ENCODE results near the gene TFDP2. TPM values are rescaled to one million over a fixed set of nuclear protein-coding genes. Genes with fewer than 3 reads are reported as not detected.

TFDP2 gene
- total RNA-seq, 4 donors from 2014 or later: 38.0 to 95.4 (median 65.4) TPM

- TF ChIP-seq POLR2A (IDR thresholded peaks at IDR 0.05) (no peak), CTCF (IDR thresholded peaks at IDR 0.05) (no peak)
- Histone ChIP-seq H3K36me3 (no peaks in the 10 kb centered on the region), H3K4me3 (no peak overlapping the region), H3K4me1 (peaks cover 0 to 26% (median 3%) of the 10 kb centered on the region in 4 donors), H3K27me3 (no peaks in the 10 kb centered on the region), H3K27ac (peak overlapping the region in 2 of 4 donors; percentile 10 to 70), H3K9me3 (no peaks in the 10 kb centered on the region)
- no peak for DNase-seq
Measured at GRCh38 chr3:141938011-141938500, 211.3 kb downstream of the TFDP2 start.

- peaks cover 0 to 12% (median 0%) of the 10 kb centered on the region in 4 donors for H3K4me1 ChIP-seq
- no peaks in the 10 kb centered on the region for H3K9me3 ChIP-seq
- H3K27ac ChIP-seq: no peak overlapping the region
- H3K36me3 ChIP-seq: no peaks in the 10 kb centered on the region
- H3K27me3 ChIP-seq: no peaks in the 10 kb centered on the region
- no peak for TF ChIP-seq CTCF (IDR thresholded peaks at IDR 0.05)
- no peak for TF ChIP-seq POLR2A (IDR thresholded peaks at IDR 0.05)
- DNase-seq: no peak
- H3K4me3 ChIP-seq: no peak overlapping the region
Measured at GRCh38 chr3:141934354-141934753, 215.0 kb downstream of the TFDP2 start.

- no peak overlapping the region for H3K27ac ChIP-seq
- no peaks in the 10 kb centered on the region for H3K36me3 ChIP-seq
- H3K9me3 ChIP-seq: no peaks in the 10 kb centered on the region
- no peak overlapping the region for H3K4me3 ChIP-seq
- peak in 1 of 3 donors; percentile 18 for DNase-seq
- H3K4me1 ChIP-seq: peaks cover 0 to 12% (median 0%) of the 10 kb centered on the region in 4 donors
- H3K27me3 ChIP-seq: no peaks in the 10 kb centered on the region
- TF ChIP-seq CTCF (IDR thresholded peaks at IDR 0.05): no peak
Measured at GRCh38 chr3:141933421-141934300, 215.7 kb downstream of the TFDP2 start.

GRCh38 chr3:141930801-141931200, 218.5 kb downstream of the TFDP2 start:
- Histone ChIP-seq H3K27ac (no peak overlapping the region), H3K36me3 (peaks cover 0 to 23% (median 0%) of the 10 kb centered on the region in 3 donors)
- DNase-seq: no peak

GRCh38 chr3:141929341-141929995, 219.9 kb downstream of the TFDP2 start:
- DNase-seq: peak in 1 of 3 donors; percentile 29
- H3K4me3 ChIP-seq: no peak overlapping the region

More at GRCh38 chr3:141930801-141931200, 218.5 kb downstream of the TFDP2 start:
- TF ChIP-seq POLR2A (IDR thresholded peaks at IDR 0.05): no peak
- TF ChIP-seq CTCF (IDR thresholded peaks at IDR 0.05): no peak
- no peaks in the 10 kb centered on the region for H3K27me3 ChIP-seq
- no peaks in the 10 kb centered on the region for H3K4me1 ChIP-seq
- no peaks in the 10 kb centered on the region for H3K9me3 ChIP-seq
- no peak overlapping the region for H3K4me3 ChIP-seq

More at GRCh38 chr3:141929341-141929995, 219.9 kb downstream of the TFDP2 start:
- Histone ChIP-seq H3K9me3 (no peaks in the 10 kb centered on the region), H3K36me3 (peaks cover 0 to 28% (median 0%) of the 10 kb centered on the region in 3 donors), H3K27ac (no peak overlapping the region), H3K4me1 (no peaks in the 10 kb centered on the region), H3K27me3 (no peaks in the 10 kb centered on the region)
- TF ChIP-seq POLR2A (IDR thresholded peaks at IDR 0.05): no peak
- TF ChIP-seq CTCF (IDR thresholded peaks at IDR 0.05): no peak
